ENCODE data around the gene KRT74.

Gene KRT74

GRCh38 chr12:52568111-52568510, 5.5 kb downstream of the KRT74 start:
- DNase-seq, result no peak

- DNase-seq, result peak; percentile 23
Observed at GRCh38 chr12:52566847-52567291, 6.8 kb downstream of the KRT74 start.

- DNase-seq, result no peak
Observed at GRCh38 chr12:52564582-52564981, 9.1 kb downstream of the KRT74 start.

DNA sequence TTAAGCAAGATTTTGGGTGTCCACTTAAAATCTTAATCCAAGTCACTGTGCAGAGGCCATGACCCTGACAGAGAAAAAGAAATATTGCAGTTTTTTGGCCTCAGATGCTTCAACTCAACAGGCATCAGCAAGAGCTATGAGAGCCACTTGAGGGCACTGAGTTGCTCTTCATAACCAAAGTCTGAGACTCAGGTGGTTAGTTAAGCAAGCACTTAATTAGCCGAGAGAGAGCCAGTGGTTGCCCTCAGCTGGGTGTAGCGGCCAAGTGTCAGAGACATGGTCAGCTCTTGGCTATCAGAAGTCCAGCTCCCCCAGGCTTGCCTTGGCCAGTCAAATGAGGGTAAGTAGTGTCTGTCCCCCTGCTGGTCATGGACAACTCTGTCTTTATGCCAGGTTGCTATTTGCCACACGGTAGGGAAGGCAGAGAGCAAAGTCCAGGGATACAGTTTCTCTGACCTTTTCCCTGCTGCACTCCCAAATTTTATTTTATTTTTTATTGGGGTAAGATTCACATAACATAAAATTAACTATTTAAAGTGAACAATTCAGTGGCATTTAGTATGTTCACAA, 11.7 kb downstream of the KRT74 start:
- DNase-seq, result no peak

DNA sequence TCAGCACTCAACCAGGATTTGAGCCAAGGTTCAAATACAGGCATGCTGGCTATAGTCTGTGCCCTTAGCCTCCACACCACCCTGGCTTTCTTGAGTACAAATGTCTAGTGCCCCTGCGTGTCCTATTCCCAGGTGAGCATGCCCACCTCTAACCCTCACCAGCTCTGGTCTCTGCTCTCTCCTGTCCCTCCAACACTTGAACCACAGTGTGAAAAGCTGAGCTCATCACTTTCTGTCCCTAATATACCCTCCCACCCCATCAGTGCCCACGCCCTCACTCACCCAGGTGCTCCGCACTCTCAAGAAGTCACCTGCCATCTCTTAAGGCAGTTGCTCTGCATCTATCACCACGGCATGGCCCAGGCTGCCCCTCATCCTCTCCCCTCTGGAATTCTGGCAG, 13.7 kb downstream of the KRT74 start:
- no peak for DNase-seq

DNA sequence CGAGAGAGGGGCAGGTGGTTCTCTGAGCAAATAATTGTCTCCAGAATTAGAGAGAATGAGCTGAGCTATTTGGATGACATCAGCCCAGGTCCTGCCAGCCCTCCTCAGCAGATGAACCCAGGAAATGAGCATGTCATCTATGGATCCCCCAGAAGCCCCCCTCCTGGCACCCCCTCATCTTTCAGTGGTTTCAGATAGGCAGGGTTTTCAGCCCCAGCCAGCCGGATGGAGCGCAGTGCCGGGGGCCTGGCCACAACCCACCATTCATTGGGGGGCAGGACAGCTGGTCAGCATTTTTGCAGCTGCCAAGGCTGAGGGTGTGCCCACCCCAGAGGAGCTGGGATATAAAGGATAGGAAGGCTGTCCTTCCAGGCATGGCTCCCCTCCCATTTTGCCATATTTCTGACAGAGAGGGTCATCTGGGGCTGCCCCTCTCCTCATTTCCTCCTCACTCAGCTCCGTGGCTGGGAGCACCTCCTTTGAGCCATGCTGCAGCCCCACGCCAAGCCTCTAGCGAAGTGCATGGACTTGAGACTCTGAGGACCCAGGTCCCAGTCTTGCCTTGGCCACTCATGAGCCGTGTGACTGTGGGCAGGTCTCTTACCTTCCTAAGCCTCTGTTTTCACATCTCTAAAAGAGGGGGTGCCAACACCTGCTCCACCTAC, 14.7 kb downstream of the KRT74 start:
- no peak for DNase-seq

- no peak for DNase-seq
Observed at GRCh38 chr12:52557476-52557875, 16.2 kb downstream of the KRT74 start.

- DNase-seq, result no peak
Observed at GRCh38 chr12:52555577-52555976, 18.1 kb downstream of the KRT74 start.

DNA sequence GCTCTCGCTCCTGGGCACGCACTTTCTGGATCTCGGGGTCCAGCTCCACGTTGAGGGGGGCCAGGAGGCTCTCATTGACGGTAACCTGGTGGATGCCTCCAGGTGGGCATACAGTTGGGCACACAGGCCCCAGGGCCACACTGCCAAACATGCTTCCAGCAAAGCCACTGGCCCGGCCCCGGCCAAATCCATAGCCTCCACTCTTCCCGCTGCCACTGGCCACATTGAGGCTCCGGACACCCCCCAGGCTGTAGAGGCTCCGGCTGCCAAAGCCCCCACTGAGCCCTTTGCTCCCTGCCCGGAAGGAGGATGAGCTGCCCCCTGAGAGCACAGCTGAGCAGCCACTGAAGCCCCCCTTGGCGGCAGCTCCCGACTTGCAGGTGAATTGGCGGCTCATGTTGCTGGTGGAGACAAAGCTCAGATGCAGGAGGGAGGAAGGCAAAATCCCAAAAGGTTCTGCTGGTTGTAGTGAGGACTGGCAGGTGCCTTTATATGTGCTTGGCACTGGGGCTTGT, 20.9 kb downstream of the KRT74 start, which contains the start of gene KRT71:
TSS of gene KRT71 (minus strand) at position 465 of the 515 bp plus-strand sequence. CDS start at position 397, 68 bp downstream.
- no peak for DNase-seq

- no peak for DNase-seq
Observed at GRCh38 chr12:52552055-52552454, 21.6 kb downstream of the KRT74 start.

DNA sequence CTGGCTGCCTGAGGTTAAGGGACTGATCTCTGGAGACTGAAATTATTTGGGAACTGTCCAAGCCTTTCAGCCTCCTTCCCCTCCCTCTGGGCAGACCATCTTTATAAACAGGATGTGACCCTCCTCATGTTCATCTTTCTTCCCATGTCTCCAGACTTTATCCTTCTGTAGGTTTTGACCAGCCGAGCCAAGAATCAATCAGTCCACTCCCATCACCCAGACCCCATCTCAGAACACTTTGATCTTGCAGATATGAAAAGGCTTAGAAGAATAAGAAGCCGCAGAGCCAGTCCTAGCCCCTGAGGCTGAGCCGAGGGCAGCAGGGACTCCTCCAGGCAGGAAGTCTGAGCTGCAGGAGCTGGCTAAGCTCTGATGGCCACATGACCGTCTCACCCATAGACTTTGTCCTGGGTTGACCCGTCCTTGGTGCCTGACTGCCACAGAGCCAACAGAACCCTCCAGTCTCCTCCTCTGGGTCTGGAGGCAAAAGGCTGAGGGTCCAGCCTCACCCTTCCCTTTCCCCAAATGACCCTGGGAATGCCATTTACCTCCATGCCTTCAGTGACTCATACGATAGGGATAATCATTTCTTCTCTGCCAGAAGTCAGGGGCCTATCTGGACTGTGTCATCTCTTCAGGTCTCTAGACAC, 22.3 kb downstream of the KRT74 start:
- no peak for DNase-seq

DNA sequence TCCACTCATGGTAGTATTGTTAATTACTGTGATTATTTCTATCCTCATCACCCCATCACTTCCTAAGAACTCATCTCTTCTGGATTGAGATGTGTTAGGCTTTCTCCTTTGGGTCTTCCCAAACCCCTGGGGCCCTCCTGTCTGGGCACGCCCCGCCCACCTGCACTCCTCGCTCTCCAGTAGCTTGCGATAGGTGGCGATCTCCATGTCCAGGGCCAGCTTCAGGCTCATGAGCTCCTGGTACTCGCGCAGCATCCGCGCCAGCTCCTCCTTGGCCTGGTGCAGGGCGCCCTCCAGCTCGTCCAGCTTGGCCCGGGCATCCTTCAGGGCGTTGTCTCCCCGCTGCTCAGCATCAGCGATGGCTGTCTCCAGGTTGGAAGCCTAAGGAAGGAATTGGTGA, 27.5 kb downstream of the KRT74 start:
- no peak for DNase-seq

DNA sequence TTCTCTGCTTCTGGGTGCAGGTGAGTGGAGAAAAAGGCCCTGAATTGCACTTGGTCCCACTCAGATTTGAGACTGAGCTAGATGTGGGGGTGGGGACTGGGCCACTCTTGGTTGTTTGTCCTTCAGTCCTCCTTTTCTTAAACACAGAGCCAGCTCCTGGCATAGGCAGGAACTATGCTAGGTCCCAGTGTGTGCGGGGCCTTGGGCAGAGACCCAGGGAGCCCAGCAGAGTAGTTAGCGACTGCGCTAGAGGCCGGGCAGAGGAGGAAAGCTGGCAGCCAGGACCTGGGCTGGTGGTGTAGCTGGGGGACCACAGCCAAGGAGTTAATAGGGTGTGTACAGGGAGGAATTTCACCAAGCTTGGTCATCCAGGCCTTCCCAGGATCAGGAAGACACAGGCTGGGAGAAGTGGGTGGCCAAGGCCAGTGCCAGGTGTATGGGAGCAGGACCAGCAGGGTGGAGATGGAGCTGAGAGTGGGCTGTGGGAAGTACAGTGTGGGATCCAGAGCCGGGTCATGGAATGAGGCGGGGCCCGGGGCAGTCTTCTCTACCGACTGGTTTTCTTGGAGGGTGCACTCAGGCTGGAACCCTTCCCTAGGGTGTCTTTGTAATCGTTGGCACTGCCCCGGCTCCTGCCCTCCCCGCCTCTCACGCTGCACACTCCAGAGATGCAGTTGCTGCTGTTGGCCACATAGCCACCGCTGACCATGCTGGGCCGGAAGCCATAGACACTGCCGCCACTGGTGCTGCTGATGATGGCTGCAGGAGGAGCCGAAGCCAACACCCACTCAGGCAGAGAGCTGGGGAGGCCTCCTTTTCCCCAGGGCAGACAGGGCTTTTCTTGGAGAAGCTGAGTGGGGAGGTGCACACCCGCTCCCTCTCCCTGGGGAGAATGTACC, 29.4 kb downstream of the KRT74 start:
- DNase-seq, result no peak

- no peak for DNase-seq
Observed at GRCh38 chr12:52542785-52543318, 30.8 kb downstream of the KRT74 start.

- no peak for DNase-seq
Observed at GRCh38 chr12:52542157-52542556, 31.5 kb downstream of the KRT74 start.

DNA sequence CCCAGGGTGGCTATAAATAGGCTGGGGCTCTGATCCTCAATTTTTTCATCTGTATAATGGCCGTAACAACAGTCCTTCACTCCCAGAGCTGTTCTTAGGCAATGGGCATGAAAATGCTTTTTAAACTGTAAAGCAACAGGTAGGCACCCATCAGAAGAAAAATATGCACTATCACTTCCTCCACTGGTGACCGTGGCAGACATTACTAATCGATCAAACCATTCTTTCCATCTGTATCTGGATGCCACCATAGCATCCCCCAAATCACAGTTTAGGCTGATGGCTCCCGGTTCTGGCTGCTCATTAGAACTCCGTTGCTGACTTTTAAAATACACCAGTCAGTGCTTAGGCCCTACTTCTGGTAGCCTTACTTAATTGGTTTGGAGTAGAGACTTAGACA, 31.9 kb downstream of the KRT74 start:
- DNase-seq, result no peak

DNA sequence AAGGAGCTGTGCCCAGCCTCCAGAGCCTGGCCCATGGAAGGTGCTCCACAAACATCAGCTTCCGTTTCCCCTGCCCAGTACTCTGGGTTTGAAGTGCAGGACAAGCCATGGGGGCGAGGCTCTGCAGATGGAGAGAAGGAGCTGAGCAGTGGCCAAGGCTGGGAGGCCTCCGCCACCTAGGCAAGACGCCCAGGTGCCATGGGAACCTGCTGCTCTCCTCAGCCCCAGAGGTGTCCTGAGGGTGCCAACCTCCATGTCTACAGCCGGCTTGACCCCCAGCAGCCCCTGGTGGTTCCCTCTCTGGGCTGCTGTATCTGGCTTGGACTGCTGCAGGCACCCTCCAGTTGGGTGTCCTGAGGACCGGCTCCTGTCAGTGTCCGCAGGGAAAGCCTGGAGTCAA, 33.1 kb downstream of the KRT74 start:
- DNase-seq, result no peak

DNA sequence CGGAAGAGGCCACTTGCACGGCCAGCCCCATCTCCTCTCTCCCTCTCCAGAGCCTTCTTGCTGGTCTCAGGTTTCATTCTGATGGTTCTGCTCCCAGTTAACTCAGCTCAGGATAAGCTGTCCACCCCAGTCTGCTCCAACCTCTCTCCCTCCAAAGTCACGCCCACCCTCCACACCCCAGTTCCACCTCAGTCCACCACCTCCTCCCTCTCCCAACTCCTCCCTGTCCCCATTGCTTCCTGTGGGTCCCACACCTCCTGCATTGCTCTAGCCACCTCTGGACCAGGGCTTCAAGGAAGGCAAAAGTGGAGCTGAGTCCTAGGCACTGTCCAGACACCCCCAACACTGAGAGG, 33.8 kb downstream of the KRT74 start:
- no peak for DNase-seq

DNA sequence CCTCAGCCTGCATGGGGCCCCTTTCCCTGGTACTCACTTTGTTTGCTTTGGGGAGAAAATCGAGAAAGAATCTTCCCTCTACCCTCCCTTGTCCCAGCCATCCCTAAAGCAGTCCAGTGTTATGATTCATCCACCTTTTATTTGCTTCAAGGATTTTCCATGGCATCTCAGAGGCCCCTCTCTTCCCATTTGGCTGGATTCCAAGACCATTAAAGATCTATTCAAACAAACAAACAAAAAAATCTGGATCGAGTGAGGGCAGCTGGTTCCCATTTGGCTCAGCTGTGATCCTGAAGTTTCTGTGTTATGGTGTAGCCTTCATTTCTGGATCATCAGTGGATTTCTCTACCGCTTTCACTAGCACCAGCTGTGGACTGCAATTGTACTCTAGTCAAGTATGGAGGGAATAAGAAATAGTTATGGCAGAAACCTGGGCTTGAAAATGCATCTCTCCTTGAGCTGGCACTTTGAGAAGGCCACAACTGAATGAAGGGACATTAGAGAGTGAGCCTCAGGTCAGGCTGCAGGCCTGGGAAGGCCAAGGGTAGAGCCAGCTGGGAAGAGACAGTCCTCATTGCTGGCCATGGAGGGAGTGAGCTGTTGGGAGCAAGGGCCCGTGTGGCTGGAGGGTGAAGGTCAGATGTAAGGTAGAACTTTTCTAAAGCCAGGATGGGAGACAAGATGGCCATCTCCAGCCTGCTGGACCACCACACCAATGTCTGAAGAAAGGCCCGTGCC, 34.4 kb downstream of the KRT74 start:
- DNase-seq, result peak; percentile 37

DNA sequence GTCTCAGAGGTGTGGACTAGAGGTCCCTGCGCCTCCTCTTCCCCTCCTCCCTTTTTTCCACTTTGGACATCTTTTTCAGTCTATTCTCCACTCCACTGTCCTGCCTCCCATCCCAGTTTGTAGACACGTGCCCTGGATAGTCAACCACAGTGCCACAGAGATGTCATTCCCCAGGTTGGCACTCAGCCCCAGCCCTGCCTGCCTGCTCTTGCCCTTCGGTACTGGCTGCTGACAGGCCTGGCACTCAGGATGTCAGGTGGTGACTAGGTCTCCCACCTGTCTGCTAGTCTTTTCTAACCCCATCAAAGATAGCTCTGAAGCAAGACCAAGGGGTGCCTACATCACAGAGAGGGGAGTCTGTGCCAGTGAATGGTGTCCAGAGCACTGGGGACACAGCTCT, 36.5 kb downstream of the KRT74 start:
- DNase-seq, result no peak

DNA sequence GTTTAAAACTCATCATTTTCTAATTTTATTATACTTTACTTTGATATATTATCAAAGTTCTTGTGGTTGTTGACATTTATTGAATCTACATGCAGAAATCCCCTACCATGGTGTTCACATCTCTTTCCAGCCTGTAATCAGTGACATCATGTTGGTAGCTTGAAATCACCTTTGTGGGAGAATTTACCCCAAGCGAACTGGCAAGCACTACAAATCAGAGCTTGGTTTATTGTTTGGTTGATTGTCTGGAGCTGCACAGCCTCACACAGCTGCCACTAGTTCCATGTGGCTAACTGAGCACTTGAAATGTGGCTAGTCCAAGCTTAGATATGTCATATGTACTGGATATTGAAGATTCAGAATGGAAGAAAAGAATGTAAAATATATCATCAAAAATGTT, 38.1 kb downstream of the KRT74 start:
- peak; percentile 6 for DNase-seq

- no peak for DNase-seq
Observed at GRCh38 chr12:52534482-52534881, 39.2 kb downstream of the KRT74 start.

Measured in NCI-H1694 (cell line).